IMR-90 (cell line): Measurements from ENCODE around the gene YY1AP1. TPM values are rescaled to one million over a fixed set of nuclear protein-coding genes. Genes with fewer than 3 reads are reported as not detected.
"Not testable (repeated sequence)": the region's sequence is repeated elsewhere in the genome, so short reads cannot be mapped to it uniquely, and the experiment has no call there.

Experiments
- ATAC-seq: fragments of 200-7000 bp; cut with Tn5 transposase; 2 replicates; pipeline ENCODE4 v1.9.1; 2020; ENCODE audit warnings: low read depth, mild to moderate bottlenecking, moderate library complexity
- BruUV-seq: library from RNA; stranded (reverse); fragments of 400-500 nt; replicated peaks from 2 replicates; lab custom pipeline; 2021; lab: Mats Ljungman, UMichigan
- CTCF ChIA-PET: fragments of 300-600 bp; formaldehyde crosslinking; extraction: SDS; loops from one replicate; lab custom pipeline; 2021; ENCODE audit warnings: antibody characterized with exemption; lab: Yijun Ruan, JAX
- POLR2A ChIA-PET: fragments of 300-600 bp; sonication (Branson Sonifier 250); formaldehyde crosslinking; loops from one replicate; lab custom pipeline; 2022; ENCODE audit warnings: antibody characterized with exemption; ENCODE audit not compliant: unreplicated experiment; lab: Charles Lee
- DNase-seq: peaks from one replicate; pipeline ENCODE4 v3.0.0; 2013
- H2AFZ ChIP-seq: replicated peaks from 2 replicates; pipeline ENCODE3; 2013; ENCODE audit warnings: low read length, mild to moderate bottlenecking; ENCODE audit not compliant: poor library complexity
- H2AK5ac ChIP-seq: 2 replicates; pipeline ENCODE4 v1.6.1; 2013; ENCODE audit warnings: low read depth, low read length, inconsistent platforms
- H2AK9ac ChIP-seq: replicated peaks from 2 replicates; pipeline ENCODE3; 2013; ENCODE audit warnings: mild to moderate bottlenecking, low read depth, low read length, moderate library complexity; ENCODE audit not compliant: poor library complexity
- H2BK120ac ChIP-seq: 2 replicates; pipeline ENCODE4 v1.6.1; 2013; ENCODE audit warnings: low read depth, low read length, inconsistent platforms
- H2BK15ac ChIP-seq: 3 replicates; pipeline ENCODE4 v1.6.1; 2013; ENCODE audit warnings: low read depth, low read length, inconsistent platforms
- H2BK20ac ChIP-seq: 2 replicates; pipeline ENCODE4 v1.6.1; 2013; ENCODE audit warnings: low read depth, mild to moderate bottlenecking, inconsistent platforms, low read length, moderate library complexity
- H2BK5ac ChIP-seq: 2 replicates; pipeline ENCODE4 v1.6.1; 2013; ENCODE audit warnings: mild to moderate bottlenecking, low read depth, low read length, inconsistent platforms; ENCODE audit not compliant: poor library complexity, severe bottlenecking
- H3K14ac ChIP-seq: replicated peaks from 2 replicates; pipeline ENCODE4 v1.6.1; 2013; ENCODE audit warnings: low read depth, low read length, inconsistent platforms
- H3K18ac ChIP-seq: 2 replicates; pipeline ENCODE4 v1.6.1; 2013; ENCODE audit warnings: low read depth, low read length, control low read depth
- H3K23ac ChIP-seq: 2 replicates; pipeline ENCODE4 v1.6.1; 2013; ENCODE audit warnings: low read depth, low read length, inconsistent platforms
- H3K27ac ChIP-seq: 2 replicates; pipeline ENCODE4 v1.5.1; 2013; ENCODE audit warnings: mild to moderate bottlenecking, control low read depth, low read length; ENCODE audit not compliant: insufficient read depth
- H3K27me3 ChIP-seq: 2 replicates; pipeline ENCODE4 v1.6.1; 2013; ENCODE audit warnings: low read length; ENCODE audit not compliant: control insufficient read depth, insufficient read depth
- H3K36me3 ChIP-seq: 2 replicates; pipeline ENCODE4 v1.6.1; 2013; ENCODE audit warnings: low read length, mixed read lengths; ENCODE audit not compliant: control insufficient read depth, insufficient read depth
- H3K4ac ChIP-seq: 2 replicates; pipeline ENCODE4 v1.6.1; 2013; ENCODE audit warnings: low read depth, low read length, inconsistent platforms
- H3K4me1 ChIP-seq: 2 replicates; pipeline ENCODE4 v1.6.1; 2013; ENCODE audit warnings: low read length, mixed read lengths; ENCODE audit not compliant: control insufficient read depth, insufficient read depth
- H3K4me2 ChIP-seq: 2 replicates; pipeline ENCODE4 v1.6.1; 2013; ENCODE audit warnings: low read depth, mild to moderate bottlenecking, control low read depth, low read length, moderate library complexity
- H3K4me3 ChIP-seq: 2 replicates; pipeline ENCODE4 v1.5.1; 2013; ENCODE audit warnings: low read depth, mild to moderate bottlenecking, control low read depth, low read length, moderate library complexity; ENCODE audit not compliant: insufficient read depth
- H3K56ac ChIP-seq: 2 replicates; pipeline ENCODE4 v1.6.1; 2013; ENCODE audit warnings: low read length, inconsistent platforms; ENCODE audit not compliant: insufficient read depth; ENCODE audit errors: extremely low read depth
- H3K79me1 ChIP-seq, 2 experiments: 2 replicates each; pipeline ENCODE4 v1.6.1; 2013; ENCODE audit warnings: low read length in 2 of 2, inconsistent platforms in 1 of 2, low read depth in 1 of 2
- H3K9ac ChIP-seq: 2 replicates; pipeline ENCODE4 v1.6.1; 2013; ENCODE audit warnings: low read depth, low read length, control low read depth
- H3K9me1 ChIP-seq: 2 replicates; pipeline ENCODE4 v1.6.1; 2013; ENCODE audit warnings: low read length, inconsistent platforms; ENCODE audit not compliant: insufficient read depth
- H3K9me3 ChIP-seq: 2 replicates; pipeline ENCODE4 v1.6.1; 2013; ENCODE audit warnings: low read length; ENCODE audit not compliant: control insufficient read depth, insufficient read depth
- H4K20me1 ChIP-seq: 2 replicates; pipeline ENCODE4 v1.6.1; 2013; ENCODE audit warnings: low read length, inconsistent platforms; ENCODE audit not compliant: insufficient read depth
- H4K5ac ChIP-seq: 2 replicates; pipeline ENCODE4 v1.6.1; 2013; ENCODE audit warnings: mild to moderate bottlenecking, low read depth, low read length, control low read depth
- H4K8ac ChIP-seq, 2 experiments: 2 replicates each; pipeline ENCODE4 v1.6.1; 2013; ENCODE audit warnings: low read depth in 2 of 2, low read length in 2 of 2, control low read depth in 1 of 2, inconsistent platforms in 1 of 2
- H4K91ac ChIP-seq: 2 replicates; pipeline ENCODE4 v1.6.1; 2013; ENCODE audit warnings: low read depth, low read length, inconsistent platforms; ENCODE audit not compliant: insufficient read depth
- CTCF ChIP-seq: conservative IDR thresholded peaks from 2 replicates; pipeline ENCODE4 v1.5.1; 2012; ENCODE audit warnings: mild to moderate bottlenecking, low read depth, low read length, improper control_type of control experiment
- WGBS, 2 experiments: methylation state at CpG; one replicate each; pipeline versions ENCODE4 v1.1.5 to v1.1.7; 2013; ENCODE audit warnings: missing lambda C conversion rate in 2 of 2; ENCODE audit not compliant: insufficient read length in 1 of 2; ENCODE audit errors: extremely low coverage in 2 of 2; 5-methylcytosine and 5-hydroxymethylcytosine counted together
- dilution Hi-C: fragments of 300-500 bp; cut with HindIII; formaldehyde crosslinking; loops from one replicate; pipeline ENCODE4 v1.14.3; 2018; ENCODE audit warnings: low sequenced_read_pairs; ENCODE audit not compliant: unreplicated experiment
- in situ Hi-C: fragments of 300-500 bp; cut with MboI; formaldehyde crosslinking; loops from 3 replicates; pipeline ENCODE4 v1.14.3; 2019; ENCODE audit warnings: low sequenced_read_pairs, inconsistent platforms, mixed read lengths
- intact Hi-C: fragments of 100-400 bp; cut with micrococcal nuclease; formaldehyde crosslinking; loops from 2 replicates; pipeline ENCODE4 v1.10.0; 2022
- polyA plus RNA-seq, 3 experiments: library from polyadenylated mRNA; depleted of rRNA; stranded (reverse); fragments of >200 nt; gene quantifications; 2 replicates each; pipeline ENCODE4 v1.2.3, GENCODE V29; 2012; ENCODE audit warnings: low replicate concordance in 1 of 3
- total RNA-seq: library from RNA; depleted of rRNA; stranded (reverse); fragments of >200 nt; gene quantifications from 2 replicates; pipeline ENCODE4 v1.2.3, GENCODE V29; 2012

The YY1AP1 gene
- total and polyA plus RNA-seq, 2 of the 4 experiments (the other 2 are of a cell fraction): 31.5 to 52.6 TPM

GRCh38 chr1:155712636-155713035 lies 24.1 kb upstream of the YY1AP1 start:
- H4K8ac ChIP-seq, H4K5ac ChIP-seq, H4K20me1 ChIP-seq, H3K4me1 ChIP-seq, H4K91ac ChIP-seq, DNase-seq, H3K14ac ChIP-seq, H2BK5ac ChIP-seq, H2AFZ ChIP-seq, H3K4ac ChIP-seq, intact Hi-C loops, H2BK120ac ChIP-seq, H3K27ac ChIP-seq, H3K4me2 ChIP-seq, H3K9ac ChIP-seq, ATAC-seq, H3K9me3 ChIP-seq, CTCF ChIA-PET, H3K9me1 ChIP-seq, POLR2A ChIA-PET, dilution Hi-C loops, H3K4me3 ChIP-seq, H3K56ac ChIP-seq, H2AK9ac ChIP-seq, H2BK20ac ChIP-seq, H3K23ac ChIP-seq, in situ Hi-C loops, H3K27me3 ChIP-seq, H2AK5ac ChIP-seq, BruUV-seq, H2BK15ac ChIP-seq, H3K18ac ChIP-seq: not testable (repeated sequence)
- 0 out of 2 replicates have a peak, but pooled peaks have one; percentile 11 for TF ChIP-seq CTCF
- WGBS, 2 experiments: no CpG with 5 or more reads among the region's 3 CpGs
- Histone ChIP-seq H3K36me3 (peaks cover 14% of the 10 kb centered on the region), H3K79me1 (peaks cover 18 to 34% of the 10 kb centered on the region in 2 experiments)

- H4K5ac ChIP-seq, H3K4me1 ChIP-seq, H3K23ac ChIP-seq, H3K4ac ChIP-seq, H2AK9ac ChIP-seq, H3K9ac ChIP-seq, H2AFZ ChIP-seq, H3K9me1 ChIP-seq, CTCF ChIA-PET, H3K18ac ChIP-seq, H2BK5ac ChIP-seq, H4K91ac ChIP-seq, H3K27ac ChIP-seq, H2BK15ac ChIP-seq, H3K14ac ChIP-seq, H3K27me3 ChIP-seq, H2BK120ac ChIP-seq, H3K4me3 ChIP-seq, H3K56ac ChIP-seq, H4K20me1 ChIP-seq, BruUV-seq, H3K4me2 ChIP-seq, POLR2A ChIA-PET, H4K8ac ChIP-seq, intact Hi-C loops, H3K9me3 ChIP-seq, in situ Hi-C loops, dilution Hi-C loops, H2BK20ac ChIP-seq, H2AK5ac ChIP-seq: not testable (repeated sequence)
- Histone ChIP-seq H3K79me1 (peaks cover 11 to 32% of the 10 kb centered on the region in 2 experiments), H3K36me3 (peaks cover 10% of the 10 kb centered on the region)
- ATAC-seq (peak; percentile 66), DNase-seq (peak; percentile 21)
- WGBS, 2 experiments: no CpG with 5 or more reads among the region's 3 CpGs
Measured at GRCh38 chr1:155711457-155711856, 22.9 kb upstream of the YY1AP1 start.
